ENCODE data around the gene EPX.
A peak's percentile ranks its signal among the peaks of the same experiment; 100 is the strongest.

EPX gene

DNA sequence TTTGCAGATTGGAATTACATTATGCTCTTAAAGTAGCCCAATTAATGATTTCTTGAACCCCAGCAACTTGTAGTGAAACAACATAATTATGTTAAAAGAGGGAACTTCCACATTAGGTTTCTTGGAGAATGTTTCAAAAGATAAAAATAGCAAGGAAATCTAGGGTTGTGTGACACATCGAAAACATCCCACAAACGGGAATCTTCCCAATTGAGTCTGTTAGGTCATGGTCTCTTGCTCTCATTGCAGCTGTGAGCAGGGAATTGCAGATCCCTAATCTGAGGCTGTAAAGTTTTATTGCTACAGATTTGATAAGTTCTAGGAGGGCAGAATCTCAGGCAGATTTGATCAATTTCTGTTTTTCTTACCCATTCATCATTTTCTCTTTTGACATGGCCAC is 39.1 kb downstream of the EPX start:
- DNase-seq, result no peak

- DNase-seq, result no peak
Observed at GRCh38 chr17:58232707-58233156, 40.2 kb downstream of the EPX start.

GRCh38 chr17:58233543-58233942 is 41.0 kb downstream of the EPX start:
- DNase-seq, result no peak

DNA sequence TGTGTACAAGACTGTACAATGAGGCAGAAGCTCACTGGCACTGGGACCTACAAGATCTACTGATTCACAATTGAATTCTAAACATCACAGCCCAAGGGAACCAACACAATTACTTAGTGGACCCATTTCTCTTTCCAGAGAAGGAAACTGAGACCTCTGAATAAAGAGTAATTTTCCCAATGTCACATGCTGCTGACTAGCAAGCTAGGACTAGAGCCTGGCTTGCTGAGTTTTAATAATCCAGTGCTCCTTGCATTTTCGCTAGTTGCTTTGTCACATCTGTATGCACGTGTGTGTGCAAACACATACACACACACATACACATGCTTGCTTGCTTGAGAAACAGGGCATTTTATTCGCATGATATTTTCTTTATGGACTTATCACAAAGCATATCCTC is 42.0 kb downstream of the EPX start:
- DNase-seq, result no peak

DNA sequence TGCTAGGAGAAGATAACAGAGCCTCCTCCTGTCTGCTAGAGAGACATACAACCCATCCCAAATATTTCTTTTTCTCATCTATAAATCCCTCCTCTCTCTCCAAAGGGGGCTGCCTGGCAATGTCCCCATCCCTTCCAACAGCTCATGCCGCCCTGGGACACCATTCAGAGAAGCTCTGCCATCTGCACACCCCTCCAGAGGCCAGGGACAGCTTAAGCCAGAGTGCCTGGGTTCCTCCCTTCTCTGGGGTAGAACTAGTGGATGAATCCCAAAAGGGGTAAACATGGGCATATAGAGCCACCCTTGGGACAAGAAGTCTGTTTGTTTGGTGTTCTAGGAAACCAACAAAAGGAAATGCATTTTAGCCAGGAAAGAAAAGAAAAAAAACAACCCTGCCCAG is 43.3 kb downstream of the EPX start:
- DNase-seq, result no peak

DNA sequence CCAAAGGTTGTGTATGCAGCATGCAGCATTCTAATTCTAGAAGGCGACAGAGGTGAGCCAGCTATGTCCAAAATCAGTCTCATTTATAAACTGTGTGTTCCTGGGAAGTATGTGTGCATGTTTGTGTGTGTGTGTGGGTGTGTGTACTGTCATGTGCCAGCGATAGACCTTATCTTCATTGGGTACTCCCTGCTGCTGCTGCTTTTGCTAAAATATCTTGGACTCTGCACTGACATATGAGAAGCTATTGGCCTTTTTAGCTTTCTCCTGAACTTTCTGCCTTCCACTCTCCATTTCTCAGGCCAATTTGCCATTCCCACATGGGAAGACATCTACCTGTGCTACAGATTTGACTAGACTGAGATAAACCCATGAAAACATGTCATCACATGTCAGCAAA is 43.9 kb downstream of the EPX start:
- DNase-seq, result no peak

DNA sequence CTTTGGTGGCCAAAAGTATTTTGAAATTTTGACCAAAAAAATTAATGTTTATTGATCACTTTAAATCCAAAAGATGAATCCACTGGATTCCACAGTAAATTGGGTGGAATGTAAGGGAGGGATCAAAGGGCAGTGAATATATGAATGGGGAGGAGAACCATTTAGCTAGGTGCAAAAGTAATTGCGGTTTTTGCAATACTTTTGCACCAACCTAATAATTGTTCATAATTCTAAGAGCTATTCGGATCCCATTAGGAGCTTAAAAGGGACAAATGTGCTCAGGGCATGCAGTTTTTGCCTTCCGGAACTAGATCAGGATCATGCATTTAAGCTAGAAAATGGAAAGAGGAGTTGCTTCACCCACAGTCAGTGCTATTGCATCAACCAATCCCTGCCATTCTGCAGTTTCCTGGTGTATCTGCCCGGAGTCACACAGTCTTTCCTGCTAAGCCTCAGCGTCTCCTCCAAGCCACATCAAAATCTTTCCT is 45.7 kb downstream of the EPX start, which contains the start of gene LPO:
LPO (plus strand) TSS at position 438 of the 488 bp plus-strand sequence. CDS start 4,396 bp downstream, outside the sequence.
- no peak for DNase-seq

GRCh38 chr17:58239987-58240386 is 47.5 kb downstream of the EPX start:
- DNase-seq, result no peak

DNA sequence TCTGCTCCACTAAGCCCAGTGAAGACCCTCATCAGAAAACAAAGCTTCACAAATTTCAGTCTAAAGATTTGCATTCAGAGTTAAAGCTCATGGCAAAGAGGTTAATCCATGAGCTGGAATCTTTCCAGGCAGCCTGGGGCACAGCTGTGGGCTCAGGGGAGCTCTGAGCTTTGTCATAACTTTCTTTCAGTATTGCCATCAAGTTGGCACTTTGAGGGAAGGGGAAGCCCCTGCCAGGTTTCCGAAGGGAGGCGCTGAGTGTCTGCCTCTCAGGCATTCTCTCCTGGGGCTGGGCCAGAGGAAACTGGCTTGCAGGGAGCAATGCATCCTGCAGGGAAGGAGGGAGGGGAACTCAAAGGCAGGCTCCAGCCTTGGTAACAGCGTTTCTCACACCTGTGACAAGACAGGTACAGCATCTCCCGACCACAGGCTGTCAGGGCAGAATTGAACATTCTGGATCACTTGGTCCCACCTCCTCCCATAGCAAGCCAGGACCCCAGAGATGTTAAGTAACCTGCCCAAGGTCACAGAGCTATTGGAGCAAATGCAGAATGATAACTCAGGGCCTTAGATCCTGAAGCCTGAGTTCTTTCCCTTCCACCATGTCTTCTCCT is 49.8 kb downstream of the EPX start:
- DNase-seq, result peak; percentile 18

DNA sequence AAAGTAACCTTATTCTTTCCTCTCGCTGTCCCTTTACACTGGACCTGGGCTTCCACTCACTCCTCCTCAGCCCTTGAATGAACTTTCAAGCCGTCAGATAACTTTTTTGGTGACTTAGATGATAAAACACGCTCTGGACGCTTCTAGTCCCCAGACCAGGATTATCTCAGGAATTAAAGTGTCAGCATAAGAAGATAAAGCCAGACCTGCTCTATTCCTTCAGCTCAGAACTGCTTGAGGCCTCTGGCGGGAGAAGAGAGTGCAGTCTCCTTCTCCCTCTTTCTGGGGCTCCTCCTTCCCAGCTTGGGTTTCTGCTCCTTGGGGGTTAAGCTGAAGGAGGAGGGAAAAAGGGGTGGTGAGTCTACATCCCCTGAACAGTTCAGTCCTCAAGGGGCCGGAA is 52.4 kb downstream of the EPX start:
- no peak for DNase-seq

- no peak for DNase-seq
Observed at GRCh38 chr17:58245428-58246103, 53.0 kb downstream of the EPX start.

- no peak for DNase-seq
Observed at GRCh38 chr17:58246104-58246740, 53.7 kb downstream of the EPX start.

DNA sequence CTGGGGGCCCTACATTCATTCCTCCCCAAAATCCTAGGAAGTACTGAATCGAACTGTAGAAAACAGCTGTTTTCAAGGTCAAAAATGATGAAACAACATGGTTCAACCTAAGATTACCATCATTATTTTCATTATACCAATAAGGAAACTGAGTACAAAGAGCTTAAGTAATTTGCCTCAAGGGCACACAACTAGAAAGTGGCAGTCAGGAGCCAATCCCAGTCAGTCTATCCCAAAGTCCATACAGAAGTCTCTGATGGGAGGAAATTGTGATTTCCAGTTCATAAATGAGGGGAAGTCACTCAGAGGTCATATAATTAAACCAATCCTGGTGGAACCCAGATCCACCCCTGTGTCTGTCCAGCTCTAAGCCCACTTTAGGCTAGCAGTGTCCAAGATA is 54.3 kb downstream of the EPX start:
- DNase-seq, result no peak

DNA sequence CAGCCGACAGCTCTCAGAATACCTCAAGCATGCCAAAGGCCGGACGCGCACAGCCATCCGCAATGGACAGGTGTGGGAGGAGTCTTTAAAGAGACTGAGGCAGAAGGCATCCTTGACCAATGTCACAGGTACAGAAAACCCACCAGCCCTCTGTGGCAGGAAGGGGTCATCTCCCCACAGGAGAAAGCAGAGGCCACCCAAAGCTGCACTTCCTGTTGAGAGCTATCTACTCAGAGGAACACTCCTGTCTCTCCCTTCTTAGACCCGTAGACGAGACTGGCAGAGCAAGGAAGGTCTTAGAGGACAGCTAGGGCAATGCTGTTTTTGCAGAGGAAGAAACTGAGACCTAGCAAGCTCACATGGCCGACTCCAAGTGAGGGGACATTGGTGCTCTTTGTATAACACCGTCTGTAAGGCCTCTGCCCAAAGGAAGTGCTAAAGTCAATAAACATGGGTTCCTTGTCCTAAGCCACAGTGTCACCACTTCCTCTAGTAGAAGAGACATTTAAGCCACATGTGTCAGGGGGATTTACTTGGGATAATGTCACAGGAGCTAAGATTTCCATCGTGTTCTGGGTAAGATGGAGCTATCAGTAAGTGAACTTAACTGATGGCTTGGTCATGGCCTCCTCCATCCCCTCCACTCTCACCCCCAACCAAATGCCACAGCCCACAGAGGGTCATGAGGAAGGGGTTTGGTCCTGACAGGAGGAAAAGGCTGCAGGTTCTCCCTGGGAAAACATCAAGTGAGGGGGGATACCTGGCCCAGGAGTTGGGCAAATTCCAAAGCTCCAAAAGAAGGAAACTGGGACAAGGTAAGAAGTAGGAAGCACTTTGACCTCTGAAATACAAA is 55.2 kb downstream of the EPX start:
- no peak for DNase-seq

- DNase-seq, result no peak
Observed at GRCh38 chr17:58248955-58249269, 56.4 kb downstream of the EPX start.

GRCh38 chr17:58249270-58250133 is 57.0 kb downstream of the EPX start:
- peak; percentile 49 for DNase-seq

DNA sequence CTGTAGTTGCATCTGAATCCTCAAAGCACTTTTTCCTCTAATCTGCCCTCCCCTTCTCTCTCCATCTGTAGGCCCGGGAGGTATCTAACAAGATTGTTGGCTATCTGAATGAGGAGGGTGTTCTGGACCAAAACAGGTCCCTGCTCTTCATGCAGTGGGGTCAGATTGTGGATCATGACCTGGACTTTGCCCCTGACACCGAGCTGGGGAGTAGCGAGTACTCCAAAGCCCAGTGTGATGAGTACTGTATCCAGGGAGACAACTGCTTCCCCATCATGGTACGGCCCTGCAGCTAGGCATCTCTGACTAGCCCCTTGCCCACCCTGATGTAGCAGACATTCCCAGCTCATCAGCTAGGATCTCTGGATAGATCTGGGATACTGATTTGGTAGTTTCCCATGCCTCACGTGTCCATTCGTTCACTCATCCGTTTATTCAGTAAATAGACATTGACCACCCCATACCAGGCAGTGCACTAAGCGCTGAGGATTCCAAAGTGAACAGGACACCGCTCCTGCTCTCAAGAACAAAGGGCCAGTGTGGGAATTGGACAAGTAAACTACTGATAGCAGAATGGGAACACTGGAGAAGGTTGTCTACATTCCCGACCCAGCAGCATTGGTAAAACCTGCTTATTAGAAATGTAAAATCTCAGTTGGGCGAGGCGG is 58.0 kb downstream of the EPX start:
- DNase-seq, result no peak

DNA sequence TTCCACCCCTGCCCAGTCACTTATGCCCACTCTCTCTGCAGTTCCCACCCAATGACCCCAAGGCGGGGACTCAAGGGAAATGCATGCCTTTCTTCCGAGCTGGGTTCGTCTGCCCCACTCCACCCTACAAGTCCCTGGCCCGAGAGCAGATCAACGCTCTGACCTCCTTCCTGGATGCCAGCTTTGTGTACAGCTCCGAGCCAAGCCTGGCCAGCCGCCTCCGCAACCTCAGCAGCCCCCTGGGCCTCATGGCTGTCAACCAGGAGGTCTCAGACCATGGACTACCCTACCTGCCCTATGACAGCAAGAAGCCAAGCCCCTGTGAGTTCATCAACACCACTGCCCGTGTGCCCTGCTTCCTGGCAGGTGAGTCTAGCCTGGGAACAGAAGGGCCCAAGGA is 59.6 kb downstream of the EPX start:
- DNase-seq, result no peak

GRCh38 chr17:58253082-58253481 is 60.6 kb downstream of the EPX start:
- no peak for DNase-seq
